Cardiac fibroblast (primary cell): ENCODE results near the gene CASKIN1.

Source experiments
- DNase-seq, 2 donors: peaks; one replicate each; pipeline versions ENCODE4 v3.0.0 to v3.0.0-alpha.2; 2010; ENCODE audit warnings: low read depth in 2 of 2
- H3K4me3 ChIP-seq, 2 donors: replicated peaks in 1 of 2; 1 replicate in 1 of 2; 2 replicates in 1 of 2; pipeline ENCODE4 v1.5.1; 2011; ENCODE audit warnings: low read depth in 2 of 2, low read length in 2 of 2, mild to moderate bottlenecking in 2 of 2, moderate library complexity in 1 of 2
- TF ChIP-seq, protein P1 (sequence below): IDR thresholded peaks from one replicate; pipeline ENCODE4 v1.5.1; 2011; ENCODE audit warnings: low read depth, mild to moderate bottlenecking, low read length, inconsistent platforms

Gene CASKIN1

DNA sequence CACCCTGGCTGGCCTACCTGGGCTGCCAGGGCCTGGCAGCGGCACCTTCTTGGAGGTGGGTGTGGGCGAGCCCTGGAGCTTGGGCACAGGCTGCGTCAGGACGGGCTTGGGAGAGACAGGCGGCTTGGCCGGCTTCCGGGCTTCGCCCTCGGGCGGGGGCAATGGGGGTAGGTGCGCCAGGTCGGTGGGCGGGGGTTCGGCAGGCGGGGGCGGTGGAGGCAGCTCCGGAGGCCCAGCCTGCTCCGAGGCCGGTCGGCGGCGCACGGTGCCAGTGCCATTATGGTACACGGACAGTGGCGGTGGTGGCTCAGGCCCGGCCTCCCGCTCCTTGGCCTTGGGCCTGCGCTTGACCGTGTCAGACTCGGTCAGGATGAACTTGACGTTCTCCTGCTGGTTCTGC, 16.8 kb downstream of the CASKIN1 start:
- TF ChIP-seq, protein P1, sequence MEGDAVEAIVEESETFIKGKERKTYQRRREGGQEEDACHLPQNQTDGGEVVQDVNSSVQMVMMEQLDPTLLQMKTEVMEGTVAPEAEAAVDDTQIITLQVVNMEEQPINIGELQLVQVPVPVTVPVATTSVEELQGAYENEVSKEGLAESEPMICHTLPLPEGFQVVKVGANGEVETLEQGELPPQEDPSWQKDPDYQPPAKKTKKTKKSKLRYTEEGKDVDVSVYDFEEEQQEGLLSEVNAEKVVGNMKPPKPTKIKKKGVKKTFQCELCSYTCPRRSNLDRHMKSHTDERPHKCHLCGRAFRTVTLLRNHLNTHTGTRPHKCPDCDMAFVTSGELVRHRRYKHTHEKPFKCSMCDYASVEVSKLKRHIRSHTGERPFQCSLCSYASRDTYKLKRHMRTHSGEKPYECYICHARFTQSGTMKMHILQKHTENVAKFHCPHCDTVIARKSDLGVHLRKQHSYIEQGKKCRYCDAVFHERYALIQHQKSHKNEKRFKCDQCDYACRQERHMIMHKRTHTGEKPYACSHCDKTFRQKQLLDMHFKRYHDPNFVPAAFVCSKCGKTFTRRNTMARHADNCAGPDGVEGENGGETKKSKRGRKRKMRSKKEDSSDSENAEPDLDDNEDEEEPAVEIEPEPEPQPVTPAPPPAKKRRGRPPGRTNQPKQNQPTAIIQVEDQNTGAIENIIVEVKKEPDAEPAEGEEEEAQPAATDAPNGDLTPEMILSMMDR = no peak
- H3K4me3 ChIP-seq = no peak overlapping the region
- no peak for DNase-seq

DNA sequence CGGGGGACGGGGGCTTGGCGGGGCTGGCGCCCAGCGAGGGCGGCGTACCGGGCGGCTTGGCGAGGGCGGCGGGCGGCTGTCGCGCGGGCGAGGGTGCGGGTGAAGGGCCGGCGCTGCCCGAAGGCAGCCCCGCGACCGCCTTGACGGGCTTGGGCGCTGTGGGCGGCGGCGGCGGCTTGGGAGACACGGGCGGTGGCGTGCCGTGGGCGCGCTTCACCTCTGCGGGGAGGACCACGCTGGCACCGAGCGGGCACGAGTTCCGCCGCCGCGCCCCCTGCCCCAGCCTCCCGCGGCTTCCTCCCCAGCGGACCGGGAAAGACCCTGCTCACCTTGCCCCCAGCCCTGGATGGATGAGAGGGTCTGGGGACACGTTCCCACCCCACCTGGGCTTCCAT, 17.3 kb downstream of the CASKIN1 start:
- TF ChIP-seq, protein P1 = no peak
- H3K4me3 ChIP-seq = no peak overlapping the region
- DNase-seq = no peak

DNA sequence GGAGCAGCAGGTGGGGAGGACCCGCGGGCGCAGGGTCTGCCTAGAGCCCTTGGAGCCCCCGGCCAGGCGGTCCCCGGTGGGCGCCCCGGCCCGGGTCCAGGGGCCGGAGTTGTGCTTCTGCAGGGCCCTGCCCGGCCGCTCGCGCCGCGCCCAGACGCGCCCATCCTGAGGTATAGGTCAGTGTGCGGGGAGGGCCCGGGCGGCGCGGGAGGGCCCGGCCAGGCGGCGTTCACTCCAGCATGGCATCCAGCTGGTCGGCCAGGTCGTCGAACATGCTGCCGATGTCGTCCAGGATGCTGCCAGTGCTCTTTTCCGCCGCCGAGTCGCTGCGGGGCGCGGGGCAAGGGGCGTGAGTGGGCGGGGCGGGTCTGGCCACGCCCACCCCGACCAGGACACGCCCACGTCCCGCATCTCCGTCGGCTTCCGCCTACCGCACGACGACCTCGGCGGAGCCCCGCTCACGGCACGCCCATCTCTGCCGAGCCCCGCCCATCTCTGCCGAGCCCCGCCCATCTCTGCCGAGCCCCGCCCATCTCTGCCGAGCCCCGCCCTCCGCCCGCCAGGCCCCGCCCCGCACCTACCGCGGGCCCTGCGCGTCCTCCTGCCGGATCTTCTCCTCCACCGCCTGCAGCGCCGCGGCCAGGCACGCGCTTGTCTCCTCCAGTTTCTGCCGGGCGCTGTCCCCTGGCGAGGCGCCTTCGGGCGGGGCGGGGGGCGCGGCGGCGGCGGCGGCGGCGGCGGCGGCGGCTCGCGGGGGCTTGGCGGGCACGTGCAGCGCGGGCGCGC, 17.9 kb downstream of the CASKIN1 start:
- TF ChIP-seq, protein P1 = no peak
- H3K4me3 ChIP-seq = no peak overlapping the region
- peak; percentile 30 to 43 for DNase-seq

DNA sequence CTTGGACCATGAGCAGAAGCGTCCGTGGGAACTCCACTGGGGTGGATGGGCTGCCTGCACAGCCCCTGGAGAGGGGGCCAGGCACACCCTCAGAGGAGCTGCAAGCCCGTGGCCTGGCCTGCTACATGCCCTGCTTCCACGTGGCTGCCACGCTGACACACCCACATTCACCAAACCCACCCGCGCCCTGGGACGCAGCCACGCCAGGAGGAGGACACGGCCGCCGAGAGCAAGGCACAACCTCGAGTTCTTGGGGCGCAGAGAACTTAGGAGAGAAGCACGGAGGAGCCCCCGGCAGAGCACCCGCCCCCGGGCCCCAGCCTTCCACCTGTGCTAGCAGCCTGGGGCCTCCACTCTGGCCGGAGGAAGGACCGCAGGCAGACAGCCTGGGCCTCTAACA, 18.8 kb downstream of the CASKIN1 start:
- H3K4me3 ChIP-seq = no peak overlapping the region
- no peak for DNase-seq
- TF ChIP-seq, protein P1 = no peak

DNA sequence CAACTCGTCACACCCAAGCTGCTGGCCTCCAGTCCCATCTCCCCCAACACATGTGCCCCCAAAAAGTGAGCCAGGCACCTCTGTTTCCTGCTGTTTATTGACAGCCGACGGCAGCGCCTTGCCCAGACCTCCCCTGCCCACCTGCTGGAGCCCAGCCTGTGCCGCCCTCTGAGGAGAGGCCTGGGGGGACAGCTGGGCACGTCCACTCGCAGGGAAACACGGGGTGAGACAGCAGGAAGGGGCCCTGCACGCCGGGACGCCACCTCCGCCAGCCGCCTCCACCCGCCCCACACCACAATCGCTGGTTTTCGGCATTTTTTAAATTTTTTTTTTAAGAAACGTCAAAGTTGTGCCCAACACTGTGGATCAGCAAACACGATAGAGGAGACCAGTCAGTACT, 19.3 kb downstream of the CASKIN1 start:
- TF ChIP-seq, protein P1 = no peak
- DNase-seq = no peak

DNA sequence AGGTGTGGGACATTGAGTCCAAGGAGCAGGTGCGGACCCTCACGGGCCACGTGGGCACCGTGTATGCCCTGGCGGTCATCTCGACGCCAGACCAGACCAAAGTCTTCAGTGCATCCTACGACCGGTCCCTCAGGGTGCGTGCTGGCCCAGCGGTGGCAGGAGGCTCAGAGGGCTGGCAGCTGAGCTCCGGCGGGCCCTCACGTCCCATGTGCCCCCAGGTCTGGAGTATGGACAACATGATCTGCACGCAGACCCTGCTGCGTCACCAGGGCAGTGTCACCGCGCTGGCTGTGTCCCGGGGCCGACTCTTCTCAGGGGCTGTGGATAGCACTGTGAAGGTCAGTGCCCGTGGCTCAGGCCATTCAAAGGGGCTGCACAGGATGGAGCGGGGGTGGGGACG, 20.4 kb downstream of the CASKIN1 start:
- TF ChIP-seq, protein P1 = no peak
- H3K4me3 ChIP-seq = no peak overlapping the region
- DNase-seq = no peak

More for the DNA sequence above, 19.3 kb downstream of the CASKIN1 start:
- H3K4me3 ChIP-seq = no peak overlapping the region

DNA sequence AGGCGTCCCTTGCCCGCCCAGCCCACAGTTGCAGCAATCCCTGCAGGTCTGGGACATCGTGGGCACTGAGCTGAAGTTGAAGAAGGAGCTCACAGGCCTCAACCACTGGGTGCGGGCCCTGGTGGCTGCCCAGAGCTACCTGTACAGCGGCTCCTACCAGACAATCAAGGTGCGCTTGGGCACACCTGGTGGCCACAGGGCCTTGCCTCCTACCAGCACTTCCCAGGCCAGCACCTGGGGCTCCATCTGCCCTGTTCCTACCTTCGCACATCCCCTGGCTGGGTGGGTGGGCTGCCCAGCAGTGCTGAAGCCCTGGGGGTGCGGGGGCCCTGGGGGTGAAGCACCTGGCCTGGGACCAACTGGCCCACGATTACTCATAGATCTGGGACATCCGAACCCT, 21.0 kb downstream of the CASKIN1 start:
- no peak overlapping the region for H3K4me3 ChIP-seq
- DNase-seq = no peak
- TF ChIP-seq, protein P1 = no peak
